WTC11 (cell line): ENCODE measurements around the gene ADM.

Source experiments
- CTCF ChIP-seq: fragments of 200-600 bp; IDR thresholded peaks from 2 replicates; pipeline ENCODE4 v1.8.0; 2022; ENCODE audit warnings: antibody characterized with exemption
- ETV6 ChIP-seq: sonication (generic); formaldehyde crosslinking; IDR thresholded peaks from 2 replicates; pipeline ENCODE4 v1.8.1; 2022; ENCODE audit warnings: mild to moderate bottlenecking, missing genetic modification reagents
- JUN ChIP-seq: sonication (generic); formaldehyde crosslinking; IDR thresholded peaks from 2 replicates; pipeline ENCODE4 v1.8.0; 2023; ENCODE audit warnings: mild to moderate bottlenecking, missing genetic modification reagents
- KAT7 ChIP-seq: sonication (generic); formaldehyde crosslinking; IDR thresholded peaks from 2 replicates; pipeline ENCODE4 v1.8.1; 2023; ENCODE audit warnings: missing genetic modification reagents, mild to moderate bottlenecking, borderline replicate concordance
- MAX ChIP-seq: sonication (generic); formaldehyde crosslinking; IDR thresholded peaks from 2 replicates; pipeline ENCODE4 v1.8.0; 2022; ENCODE audit warnings: mild to moderate bottlenecking, missing genetic modification reagents
- NR3C1 ChIP-seq: sonication (generic); formaldehyde crosslinking; conservative IDR thresholded peaks from 2 replicates; pipeline ENCODE4 v1.8.1; 2023; ENCODE audit warnings: low read depth, mild to moderate bottlenecking, missing genetic modification reagents
- PRDM15 ChIP-seq: sonication (generic); formaldehyde crosslinking; IDR thresholded peaks from 2 replicates; pipeline ENCODE4 v1.8.0; 2022; ENCODE audit warnings: missing genetic modification reagents
- TEAD4 ChIP-seq: sonication (generic); formaldehyde crosslinking; IDR thresholded peaks from 2 replicates; pipeline ENCODE4 v1.8.0; 2022; ENCODE audit warnings: mild to moderate bottlenecking, missing genetic modification reagents
- TF ChIP-seq, protein P1 (sequence below): fragments of 250-450 bp; sonication (Bioruptor Pico); IDR thresholded peaks from 2 replicates; pipeline ENCODE4 v1.9.0; 2021; ENCODE audit warnings: mild to moderate bottlenecking
- TF ChIP-seq, protein P2 (sequence below): sonication (generic); formaldehyde crosslinking; IDR thresholded peaks from 2 replicates; pipeline ENCODE4 v1.8.1; 2023; ENCODE audit warnings: mild to moderate bottlenecking, moderate library complexity, missing genetic modification reagents
- TF ChIP-seq, protein P3 (sequence below): sonication (generic); formaldehyde crosslinking; IDR thresholded peaks from 2 replicates; pipeline ENCODE4 v1.8.0; 2022; ENCODE audit warnings: mild to moderate bottlenecking, missing genetic modification reagents

GRCh38 chr11:10348650-10349280 is 43.9 kb downstream of the ADM start:
- TF ChIP-seq CTCF: no peak
- TF ChIP-seq, protein P1, sequence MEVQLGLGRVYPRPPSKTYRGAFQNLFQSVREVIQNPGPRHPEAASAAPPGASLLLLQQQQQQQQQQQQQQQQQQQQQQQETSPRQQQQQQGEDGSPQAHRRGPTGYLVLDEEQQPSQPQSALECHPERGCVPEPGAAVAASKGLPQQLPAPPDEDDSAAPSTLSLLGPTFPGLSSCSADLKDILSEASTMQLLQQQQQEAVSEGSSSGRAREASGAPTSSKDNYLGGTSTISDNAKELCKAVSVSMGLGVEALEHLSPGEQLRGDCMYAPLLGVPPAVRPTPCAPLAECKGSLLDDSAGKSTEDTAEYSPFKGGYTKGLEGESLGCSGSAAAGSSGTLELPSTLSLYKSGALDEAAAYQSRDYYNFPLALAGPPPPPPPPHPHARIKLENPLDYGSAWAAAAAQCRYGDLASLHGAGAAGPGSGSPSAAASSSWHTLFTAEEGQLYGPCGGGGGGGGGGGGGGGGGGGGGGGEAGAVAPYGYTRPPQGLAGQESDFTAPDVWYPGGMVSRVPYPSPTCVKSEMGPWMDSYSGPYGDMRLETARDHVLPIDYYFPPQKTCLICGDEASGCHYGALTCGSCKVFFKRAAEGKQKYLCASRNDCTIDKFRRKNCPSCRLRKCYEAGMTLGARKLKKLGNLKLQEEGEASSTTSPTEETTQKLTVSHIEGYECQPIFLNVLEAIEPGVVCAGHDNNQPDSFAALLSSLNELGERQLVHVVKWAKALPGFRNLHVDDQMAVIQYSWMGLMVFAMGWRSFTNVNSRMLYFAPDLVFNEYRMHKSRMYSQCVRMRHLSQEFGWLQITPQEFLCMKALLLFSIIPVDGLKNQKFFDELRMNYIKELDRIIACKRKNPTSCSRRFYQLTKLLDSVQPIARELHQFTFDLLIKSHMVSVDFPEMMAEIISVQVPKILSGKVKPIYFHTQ (CRISPR knock-in tag): no peak
- TF ChIP-seq TEAD4 (CRISPR knock-in tag): no peak
- TF ChIP-seq PRDM15 (CRISPR knock-in tag): no peak
- TF ChIP-seq, protein P2, sequence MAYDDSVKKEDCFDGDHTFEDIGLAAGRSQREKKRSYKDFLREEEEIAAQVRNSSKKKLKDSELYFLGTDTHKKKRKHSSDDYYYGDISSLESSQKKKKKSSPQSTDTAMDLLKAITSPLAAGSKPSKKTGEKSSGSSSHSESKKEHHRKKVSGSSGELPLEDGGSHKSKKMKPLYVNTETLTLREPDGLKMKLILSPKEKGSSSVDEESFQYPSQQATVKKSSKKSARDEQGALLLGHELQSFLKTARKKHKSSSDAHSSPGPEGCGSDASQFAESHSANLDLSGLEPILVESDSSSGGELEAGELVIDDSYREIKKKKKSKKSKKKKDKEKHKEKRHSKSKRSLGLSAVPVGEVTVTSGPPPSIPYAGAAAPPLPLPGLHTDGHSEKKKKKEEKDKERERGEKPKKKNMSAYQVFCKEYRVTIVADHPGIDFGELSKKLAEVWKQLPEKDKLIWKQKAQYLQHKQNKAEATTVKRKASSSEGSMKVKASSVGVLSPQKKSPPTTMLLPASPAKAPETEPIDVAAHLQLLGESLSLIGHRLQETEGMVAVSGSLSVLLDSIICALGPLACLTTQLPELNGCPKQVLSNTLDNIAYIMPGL (CRISPR knock-in tag): no peak
- TF ChIP-seq NR3C1 (CRISPR knock-in tag): no peak
- TF ChIP-seq KAT7: no peak
- no peak for TF ChIP-seq MAX (CRISPR knock-in tag)
- no peak for TF ChIP-seq JUN (CRISPR knock-in tag)
- TF ChIP-seq ETV6 (CRISPR knock-in tag): no peak
- TF ChIP-seq, protein P3, sequence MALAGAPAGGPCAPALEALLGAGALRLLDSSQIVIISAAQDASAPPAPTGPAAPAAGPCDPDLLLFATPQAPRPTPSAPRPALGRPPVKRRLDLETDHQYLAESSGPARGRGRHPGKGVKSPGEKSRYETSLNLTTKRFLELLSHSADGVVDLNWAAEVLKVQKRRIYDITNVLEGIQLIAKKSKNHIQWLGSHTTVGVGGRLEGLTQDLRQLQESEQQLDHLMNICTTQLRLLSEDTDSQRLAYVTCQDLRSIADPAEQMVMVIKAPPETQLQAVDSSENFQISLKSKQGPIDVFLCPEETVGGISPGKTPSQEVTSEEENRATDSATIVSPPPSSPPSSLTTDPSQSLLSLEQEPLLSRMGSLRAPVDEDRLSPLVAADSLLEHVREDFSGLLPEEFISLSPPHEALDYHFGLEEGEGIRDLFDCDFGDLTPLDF (CRISPR knock-in tag): no peak
